ENCODE results near the gene TMEM53. TPM values are rescaled to one million over a fixed set of nuclear protein-coding genes. Genes with fewer than 3 reads are reported as not detected.
A peak's percentile ranks its signal among the peaks of the same experiment; 100 is the strongest.

The TMEM53 gene
- total and polyA plus RNA-seq, 11 donors: 8.5 to 20.0 (median 12.5) TPM

DNA sequence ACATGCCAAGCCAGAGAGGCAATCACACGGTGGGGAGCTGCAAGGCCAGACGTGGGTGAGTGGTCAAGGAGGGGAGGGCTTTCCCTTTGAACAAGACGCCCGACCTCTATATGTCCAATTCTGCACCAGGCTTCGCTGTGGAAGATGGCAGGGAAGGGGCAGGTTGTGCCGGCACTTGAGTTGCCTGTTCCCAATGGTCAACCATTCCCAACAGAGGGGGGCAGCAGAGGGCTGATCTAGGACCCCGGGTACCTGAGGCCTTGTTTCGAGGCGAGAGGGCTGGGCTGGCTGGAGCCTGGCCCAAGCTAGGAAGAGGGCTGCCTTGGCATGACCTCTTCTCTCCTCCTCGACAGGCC is 64.9 kb downstream of the TMEM53 start:
- intact Hi-C loops (cut with DNase I): loop anchor here in 7 of 10 donors (1.0 to 10.0 kb wide), 5 partner anchors 43 to 605 kb away; no protein-coding TSS in a partner anchor
- peak in 4 of 5 donors; percentile 37 to 68 (median 51) for DNase-seq
- Histone ChIP-seq H3K4me1 (no peaks in the 10 kb centered on the region), H3K36me3 (no peaks in the 10 kb centered on the region), H3K9me3 (no peaks in the 10 kb centered on the region), H3K4me3 (no peak overlapping the region), H3K27ac (no peak overlapping the region), H3K27me3 (peaks cover 0 to 21% (median 0%) of the 10 kb centered on the region in 9 donors)
- TF ChIP-seq, protein P1, sequence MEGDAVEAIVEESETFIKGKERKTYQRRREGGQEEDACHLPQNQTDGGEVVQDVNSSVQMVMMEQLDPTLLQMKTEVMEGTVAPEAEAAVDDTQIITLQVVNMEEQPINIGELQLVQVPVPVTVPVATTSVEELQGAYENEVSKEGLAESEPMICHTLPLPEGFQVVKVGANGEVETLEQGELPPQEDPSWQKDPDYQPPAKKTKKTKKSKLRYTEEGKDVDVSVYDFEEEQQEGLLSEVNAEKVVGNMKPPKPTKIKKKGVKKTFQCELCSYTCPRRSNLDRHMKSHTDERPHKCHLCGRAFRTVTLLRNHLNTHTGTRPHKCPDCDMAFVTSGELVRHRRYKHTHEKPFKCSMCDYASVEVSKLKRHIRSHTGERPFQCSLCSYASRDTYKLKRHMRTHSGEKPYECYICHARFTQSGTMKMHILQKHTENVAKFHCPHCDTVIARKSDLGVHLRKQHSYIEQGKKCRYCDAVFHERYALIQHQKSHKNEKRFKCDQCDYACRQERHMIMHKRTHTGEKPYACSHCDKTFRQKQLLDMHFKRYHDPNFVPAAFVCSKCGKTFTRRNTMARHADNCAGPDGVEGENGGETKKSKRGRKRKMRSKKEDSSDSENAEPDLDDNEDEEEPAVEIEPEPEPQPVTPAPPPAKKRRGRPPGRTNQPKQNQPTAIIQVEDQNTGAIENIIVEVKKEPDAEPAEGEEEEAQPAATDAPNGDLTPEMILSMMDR (IDR thresholded peaks at IDR 0.05): peak in 11 of 12 donors; percentile 29 to 60 (median 51)
- no peak for TF ChIP-seq POLR2A (IDR thresholded peaks at IDR 0.05)
- peak; percentile 31 to 78 (median 76) for ATAC-seq
- WGBS, 4 donors: 35 to 49% (median 43%) methylated on average over 10 of the region's 10 CpGs

- intact Hi-C loops (cut with DNase I): loop anchor here in 5 of 10 donors (2.0 to 10.0 kb wide), 3 partner anchors 45 to 603 kb away; no protein-coding TSS in a partner anchor
- no peak for TF ChIP-seq POLR2A (IDR thresholded peaks at IDR 0.05)
- TF ChIP-seq, protein P1 (IDR thresholded peaks at IDR 0.05): no peak
- ATAC-seq: no peak
- Histone ChIP-seq H3K36me3 (no peaks in the 10 kb centered on the region), H3K4me3 (no peak overlapping the region), H3K27me3 (peaks cover 0 to 31% (median 0%) of the 10 kb centered on the region in 9 donors), H3K27ac (no peak overlapping the region), H3K9me3 (no peaks in the 10 kb centered on the region), H3K4me1 (no peaks in the 10 kb centered on the region)
- 77 to 84% (median 81%) methylated on average over 6 of the region's 6 CpGs for WGBS, 4 donors
- no peak for DNase-seq
Measured at GRCh38 chr1:44608141-44608540, 66.1 kb downstream of the TMEM53 start.

- 83 to 87% (median 85%) methylated on average over 8 of the region's 8 CpGs for WGBS, 4 donors
- H3K4me3 ChIP-seq: no peak overlapping the region
- ATAC-seq (no peak), DNase-seq (no peak)
- H3K27me3 ChIP-seq: peaks cover 0 to 34% (median 0%) of the 10 kb centered on the region in 9 donors
- intact Hi-C loops (cut with DNase I): loop anchor here in 3 of 10 donors (2.0 to 10.0 kb wide), 3 partner anchors 46 to 602 kb away; no protein-coding TSS in a partner anchor
- no peaks in the 10 kb centered on the region for H3K4me1 ChIP-seq
- TF ChIP-seq, protein P1 (IDR thresholded peaks at IDR 0.05): no peak
- no peak for TF ChIP-seq POLR2A (IDR thresholded peaks at IDR 0.05)
- no peaks in the 10 kb centered on the region for H3K9me3 ChIP-seq
- no peak overlapping the region for H3K27ac ChIP-seq
- no peaks in the 10 kb centered on the region for H3K36me3 ChIP-seq
Measured at GRCh38 chr1:44606701-44607281, 67.5 kb downstream of the TMEM53 start.

DNA sequence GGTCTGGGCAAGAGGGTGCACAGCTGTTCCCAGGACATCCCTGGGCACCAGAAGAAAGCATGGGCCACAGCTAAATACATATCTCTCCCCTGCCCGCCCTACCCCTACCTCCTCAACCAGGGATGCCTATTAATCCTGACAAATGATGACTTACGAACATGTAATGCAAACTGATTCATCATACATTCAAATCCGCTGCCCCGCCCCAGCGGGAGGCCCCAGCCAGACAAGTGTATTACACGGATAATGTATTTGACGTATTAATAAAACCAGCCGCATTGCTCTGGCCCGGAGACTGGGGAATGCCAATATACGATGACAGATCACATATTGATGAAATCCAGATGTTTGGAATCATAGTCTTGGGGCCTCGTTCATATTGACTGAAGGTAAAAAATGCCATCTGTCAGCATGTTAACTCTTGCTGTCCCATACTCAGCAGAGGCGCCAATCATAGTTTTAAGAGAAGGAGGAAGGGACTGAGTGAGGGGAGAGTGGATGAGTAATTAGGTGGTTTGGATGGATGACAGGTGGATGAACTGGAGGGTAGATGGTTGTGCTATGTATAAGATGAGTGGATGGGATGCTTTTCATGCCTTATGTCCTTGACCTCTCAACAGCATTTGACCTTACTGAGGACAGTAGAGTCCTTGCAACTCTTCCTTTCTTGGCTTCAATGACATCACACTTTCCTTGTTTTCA is 68.2 kb downstream of the TMEM53 start:
- Histone ChIP-seq H3K27ac (no peak overlapping the region), H3K4me1 (no peaks in the 10 kb centered on the region), H3K27me3 (peaks cover 0 to 42% (median 0%) of the 10 kb centered on the region in 9 donors), H3K36me3 (no peaks in the 10 kb centered on the region), H3K9me3 (no peaks in the 10 kb centered on the region), H3K4me3 (no peak overlapping the region)
- 77 to 84% (median 80%) methylated on average over 12 of the region's 12 CpGs for WGBS, 4 donors
- ATAC-seq: no peak
- intact Hi-C loops (cut with DNase I): loop anchor here in 3 of 10 donors (2.0 to 10.0 kb wide), 3 partner anchors 47 to 601 kb away; no protein-coding TSS in a partner anchor
- TF ChIP-seq, protein P1 (IDR thresholded peaks at IDR 0.05): no peak
- TF ChIP-seq POLR2A (IDR thresholded peaks at IDR 0.05): no peak
- DNase-seq: no peak

Data from heart left ventricle (tissue), 16 donors.